GM12874 (cell line): Measurements from ENCODE around the gene C2orf80.

Source experiments
- CTCF ChIP-seq: IDR thresholded peaks from 2 replicates; pipeline ENCODE4 v1.5.1; 2011; ENCODE audit warnings: low read depth, mild to moderate bottlenecking, control low read depth, low read length, moderate library complexity; ENCODE audit not compliant: insufficient read depth

C2orf80 gene

GRCh38 chr2:208142240-208142924 lies 47.4 kb downstream of the C2orf80 start:
- no peak for TF ChIP-seq CTCF

GRCh38 chr2:208139447-208139846 lies 50.4 kb downstream of the C2orf80 start:
- no peak for TF ChIP-seq CTCF

- no peak for TF ChIP-seq CTCF
These were observed 53.1 kb downstream of the C2orf80 start for GRCh38 chr2:208136716-208137094.

- TF ChIP-seq CTCF, result no peak
These were observed 53.8 kb downstream of the C2orf80 start for GRCh38 chr2:208135794-208136715.

GRCh38 chr2:208134928-208135586 lies 54.8 kb downstream of the C2orf80 start:
- no peak for TF ChIP-seq CTCF

GRCh38 chr2:208130712-208131110 lies 59.1 kb downstream of the C2orf80 start:
- TF ChIP-seq CTCF, result no peak

GRCh38 chr2:208129744-208130711 lies 59.8 kb downstream of the C2orf80 start, which contains the start of gene CRYGC:
Gene CRYGC (minus strand): TSS chr2:208129828. CDS start chr2:208129792, 36 bp downstream.
- TF ChIP-seq CTCF, result no peak
